Gastrocnemius medialis (tissue), 4 donors: Measurements from ENCODE around the gene MAP2. TPM values are rescaled to one million over a fixed set of nuclear protein-coding genes. Genes with fewer than 3 reads are reported as not detected.

Source experiments
- ATAC-seq, 2 donors: fragments of 150-250 bp; one replicate each; pipeline ENCODE4 v1.9.1; 2016
- DNase-seq, 2 donors: peaks; one replicate each; pipeline ENCODE4 v3.0.0-alpha.2; 2019
- H3K27ac ChIP-seq, 4 donors: fragments of 200-600 bp; sonication (generic); 1 replicate in 1 of 4; 2 replicates in 3 of 4; pipeline ENCODE4 v1.5.1; 2016 to 2018; ENCODE audit warnings: mild to moderate bottlenecking in 2 of 4, moderate library complexity in 1 of 4
- H3K27me3 ChIP-seq, 3 donors: fragments of 200-600 bp; sonication (generic) in 2 of 3; 1 replicate in 1 of 3; 2 replicates in 2 of 3; pipeline versions ENCODE4 v1.5.1 to v1.6.0; 2016 to 2019; ENCODE audit warnings: mild to moderate bottlenecking in 1 of 3, moderate library complexity in 1 of 3
- H3K36me3 ChIP-seq, 2 donors: fragments of 200-600 bp; sonication (generic) in 1 of 2; one replicate each; pipeline ENCODE4 v1.5.1; 2017 to 2018
- H3K4me1 ChIP-seq, 2 donors: fragments of 200-600 bp; sonication (generic) in 1 of 2; one replicate each; pipeline ENCODE4 v1.5.1; 2016 to 2017; ENCODE audit warnings: mild to moderate bottlenecking in 2 of 2
- H3K4me3 ChIP-seq, 4 donors: fragments of 200-600 bp; sonication (generic) in 3 of 4; 1 replicate in 1 of 4; 2 replicates in 3 of 4; pipeline ENCODE4 v1.5.1; 2016 to 2019; ENCODE audit warnings: mild to moderate bottlenecking in 2 of 4
- H3K9me3 ChIP-seq, 3 donors: fragments of 200-600 bp; sonication (generic) in 2 of 3; 1 replicate in 1 of 3; 2 replicates in 2 of 3; pipeline ENCODE4 v1.5.1; 2016 to 2019
- CTCF ChIP-seq, 5 experiments: fragments of 450-650 bp in 3 of 5; fragments of 200-600 bp in 2 of 5; sonication (generic) in 2 of 5; IDR thresholded peaks in 4 of 5; conservative IDR thresholded peaks in 1 of 5; 1 replicate in 4 of 5; 2 replicates in 1 of 5; pipeline ENCODE4 v1.5.1; 2016 to 2019; ENCODE audit warnings: antibody characterized with exemption in 5 of 5, mild to moderate bottlenecking in 3 of 5, moderate library complexity in 3 of 5
- POLR2A ChIP-seq, 2 donors: fragments of 450-650 bp; IDR thresholded peaks; one replicate each; pipeline ENCODE4 v1.6.1; 2017; ENCODE audit warnings: antibody characterized with exemption in 2 of 2, mild to moderate bottlenecking in 2 of 2, moderate library complexity in 2 of 2
- in situ Hi-C, 4 donors: fragments of 200-750 bp; cut with MboI; loops; one replicate each; pipeline versions ENCODE4 v1.15.0 to v1.8.0; 2017; ENCODE audit warnings: low sequenced_read_pairs in 4 of 4
- intact Hi-C: fragments of 100-400 bp; cut with DNase I; formaldehyde crosslinking; loops from one replicate; pipeline ENCODE4 v1.15.1; 2023; ENCODE audit warnings: low total_unique reads
- total RNA-seq, 4 donors: library from RNA; depleted of rRNA; stranded (reverse); fragments of >200 nt; gene quantifications; one replicate each; pipeline versions ENCODE4 v1.1.0 to v1.2.3, GENCODE V29; 2016

The MAP2 gene
- total RNA-seq, 4 donors from 2014 or later, result 1.8 to 2.7 (median 2.2) TPM

- in situ Hi-C loops, result no loop called here
- no peaks in the 10 kb centered on the region for H3K36me3 ChIP-seq
- TF ChIP-seq CTCF (IDR thresholded peaks at IDR 0.05 in 4 of 5, conservative IDR thresholded peaks at IDR 0.05 in 1 of 5), result no peak
- TF ChIP-seq POLR2A (IDR thresholded peaks at IDR 0.05), result no peak
- ATAC-seq (no peak), DNase-seq (no peak)
- H3K27me3 ChIP-seq, result no peaks in the 10 kb centered on the region
- H3K4me1 ChIP-seq, result peaks cover 0 to 4% of the 10 kb centered on the region in 2 donors
- no peak overlapping the region for H3K27ac ChIP-seq
- H3K4me3 ChIP-seq, result no peak overlapping the region
- no peaks in the 10 kb centered on the region for H3K9me3 ChIP-seq
- intact Hi-C loops, result no loop called here
Measured at GRCh38 chr2:209459359-209459758, 35.5 kb downstream of the MAP2 start.

GRCh38 chr2:209460151-209460761, 36.4 kb downstream of the MAP2 start:
- no peaks in the 10 kb centered on the region for H3K9me3 ChIP-seq
- no peak overlapping the region for H3K4me3 ChIP-seq
- no peak for DNase-seq
- intact Hi-C loops, result no loop called here
- no peak for TF ChIP-seq POLR2A (IDR thresholded peaks at IDR 0.05)
- TF ChIP-seq CTCF (IDR thresholded peaks at IDR 0.05 in 4 of 5, conservative IDR thresholded peaks at IDR 0.05 in 1 of 5), result no peak
- no peaks in the 10 kb centered on the region for H3K36me3 ChIP-seq
- in situ Hi-C loops, result no loop called here
- no peak overlapping the region for H3K27ac ChIP-seq
- peaks cover 0 to 4% of the 10 kb centered on the region in 2 donors for H3K4me1 ChIP-seq
- no peaks in the 10 kb centered on the region for H3K27me3 ChIP-seq
- ATAC-seq, result no peak

- no peaks in the 10 kb centered on the region for H3K9me3 ChIP-seq
- no peak overlapping the region for H3K4me3 ChIP-seq
- in situ Hi-C loops (no loop called here), intact Hi-C loops (no loop called here)
- H3K27me3 ChIP-seq, result no peaks in the 10 kb centered on the region
- no peak overlapping the region for H3K27ac ChIP-seq
- DNase-seq (no peak), ATAC-seq (no peak)
- H3K4me1 ChIP-seq, result no peaks in the 10 kb centered on the region
- H3K36me3 ChIP-seq, result no peaks in the 10 kb centered on the region
- TF ChIP-seq POLR2A (IDR thresholded peaks at IDR 0.05), result no peak
- TF ChIP-seq CTCF (IDR thresholded peaks at IDR 0.05 in 4 of 5, conservative IDR thresholded peaks at IDR 0.05 in 1 of 5), result peak in 1 of 5 experiments; percentile 14
Measured at GRCh38 chr2:209463226-209463625, 39.4 kb downstream of the MAP2 start.

GRCh38 chr2:209463835-209464234, 40.0 kb downstream of the MAP2 start:
- intact Hi-C loops, result no loop called here
- Histone ChIP-seq H3K27ac (no peak overlapping the region), H3K27me3 (no peaks in the 10 kb centered on the region), H3K36me3 (no peaks in the 10 kb centered on the region), H3K4me3 (no peak overlapping the region), H3K4me1 (no peaks in the 10 kb centered on the region), H3K9me3 (no peaks in the 10 kb centered on the region)
- ATAC-seq (no peak), DNase-seq (no peak)
- TF ChIP-seq CTCF (IDR thresholded peaks at IDR 0.05 in 4 of 5, conservative IDR thresholded peaks at IDR 0.05 in 1 of 5), result no peak
- no peak for TF ChIP-seq POLR2A (IDR thresholded peaks at IDR 0.05)
- in situ Hi-C loops, result no loop called here

- in situ Hi-C loops (no loop called here), intact Hi-C loops (no loop called here)
- TF ChIP-seq CTCF (IDR thresholded peaks at IDR 0.05 in 4 of 5, conservative IDR thresholded peaks at IDR 0.05 in 1 of 5) (no peak), POLR2A (IDR thresholded peaks at IDR 0.05) (no peak)
- Histone ChIP-seq H3K36me3 (no peaks in the 10 kb centered on the region), H3K4me3 (no peak overlapping the region), H3K9me3 (no peaks in the 10 kb centered on the region), H3K4me1 (peaks cover 0 to 7% of the 10 kb centered on the region in 2 donors), H3K27ac (no peak overlapping the region), H3K27me3 (no peaks in the 10 kb centered on the region)
- DNase-seq (no peak), ATAC-seq (no peak)
Measured at GRCh38 chr2:209468846-209469245, 45.0 kb downstream of the MAP2 start.
